NCI-H345 treated with DMSO at 0.1 percent for 48 hours (cell line): Measurements from ENCODE around the gene TEKTIP1.
"Not testable (repeated sequence)": the region's sequence is repeated elsewhere in the genome, so short reads cannot be mapped to it uniquely, and the experiment has no call there.

Experiments
- DNase-seq: peaks from one replicate; lab custom pipeline; 2025; ENCODE audit not compliant: unreplicated experiment; lab: John Stamatoyannopoulos, UW

Gene TEKTIP1

DNA sequence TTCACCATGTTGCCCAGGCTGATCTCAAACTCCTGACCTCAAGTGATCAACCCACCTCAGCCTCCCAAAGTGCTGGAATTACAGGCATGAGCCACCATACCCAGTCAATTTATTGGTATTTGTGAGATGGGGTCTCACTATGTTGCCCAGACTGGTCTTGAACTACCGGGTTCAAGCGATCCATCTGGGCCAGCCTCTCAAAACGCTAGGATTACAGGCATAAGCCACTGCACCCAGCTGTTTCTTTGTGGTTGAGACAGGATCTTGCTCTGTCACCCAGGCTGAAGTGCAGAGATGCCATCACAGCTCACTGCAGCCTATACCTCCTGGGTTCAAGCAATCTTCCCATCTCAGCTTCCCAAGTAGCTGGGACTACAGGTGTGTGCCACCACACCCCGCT is 42.8 kb downstream of the TEKTIP1 start:
- DNase-seq = not testable (repeated sequence)

DNA sequence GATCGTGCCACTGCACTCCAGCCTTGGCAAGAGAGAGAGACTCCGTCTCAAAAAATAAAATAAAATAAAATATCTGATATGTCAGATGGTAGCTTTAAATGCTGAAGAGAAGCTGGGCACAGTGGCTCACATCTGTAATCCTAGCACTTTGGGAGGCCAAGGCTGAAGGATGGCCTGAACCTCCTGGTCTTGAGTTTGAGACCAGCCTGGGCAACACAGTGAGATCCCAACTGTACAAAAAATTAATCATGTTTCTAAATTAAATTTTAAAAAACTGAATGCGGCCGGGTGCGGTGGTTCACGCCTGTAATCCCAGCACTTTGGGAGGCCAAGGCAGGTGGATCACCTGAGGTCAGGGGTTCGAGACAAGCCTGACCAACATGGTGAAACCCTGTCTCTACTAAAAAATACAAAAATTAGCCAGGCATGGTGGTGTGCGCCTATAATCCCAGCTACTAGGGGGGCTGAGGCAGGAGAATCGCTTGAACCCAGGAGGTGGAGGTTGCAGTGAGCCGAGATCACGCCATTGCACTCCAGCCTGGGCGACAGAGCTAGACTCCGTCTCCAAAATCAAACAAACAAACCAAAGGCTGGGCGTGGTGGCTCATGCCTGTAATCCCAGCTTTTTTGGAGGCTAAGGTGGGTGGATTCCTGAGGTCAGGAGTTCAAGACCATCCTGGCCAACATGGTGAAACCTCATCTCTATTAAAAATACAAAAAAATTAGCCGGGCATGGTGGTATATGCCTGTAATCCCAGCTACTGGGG is 45.2 kb downstream of the TEKTIP1 start:
- not testable (repeated sequence) for DNase-seq

GRCh38 chr19:3585301-3586126 is 46.5 kb downstream of the TEKTIP1 start, which contains the start of gene GIPC3:
Gene GIPC3, plus strand, starts transcription at chr19:3585478. Its CDS starts 120 bp downstream, at chr19:3585598.
- DNase-seq = no peak

- DNase-seq = no peak
Observed at GRCh38 chr19:3586127-3586626, 47.2 kb downstream of the TEKTIP1 start.

- DNase-seq = no peak
Observed at GRCh38 chr19:3586707-3587346, 47.9 kb downstream of the TEKTIP1 start.

- DNase-seq = no peak
Observed at GRCh38 chr19:3589439-3589838, 50.5 kb downstream of the TEKTIP1 start.

- DNase-seq = no peak
Observed at GRCh38 chr19:3589949-3590348, 51.0 kb downstream of the TEKTIP1 start.

DNA sequence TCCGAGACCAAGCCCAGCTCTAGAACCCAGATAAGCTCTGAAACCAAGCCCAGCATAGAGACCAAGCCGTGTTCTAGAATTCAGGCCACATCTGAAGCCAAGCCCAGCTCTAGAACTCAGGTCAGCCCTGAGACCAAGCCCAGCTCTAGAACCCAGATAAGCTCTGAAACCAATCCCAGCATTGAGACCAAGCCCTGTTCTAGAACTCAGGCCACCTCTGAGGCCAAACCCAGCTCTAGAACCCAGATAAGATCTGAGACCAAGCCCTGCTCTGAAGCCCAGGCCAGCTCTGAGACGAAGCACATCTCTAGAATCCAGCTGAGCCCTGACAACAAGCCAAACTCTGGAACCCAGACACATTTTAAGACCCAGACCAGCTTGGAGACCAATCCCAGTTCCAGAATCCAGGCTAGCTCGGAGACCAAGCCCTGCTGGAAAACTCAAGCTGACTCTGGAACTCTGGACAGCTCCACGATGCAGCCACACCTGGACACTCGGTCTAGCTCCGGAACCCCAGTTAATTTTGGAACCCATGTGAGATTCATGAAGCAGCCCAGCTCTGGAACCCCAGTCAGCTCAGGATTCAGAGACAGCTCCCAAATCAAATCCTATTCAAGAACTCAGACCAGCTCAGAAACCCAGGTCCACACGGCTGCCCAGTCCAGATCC is 52.2 kb downstream of the TEKTIP1 start:
- DNase-seq = no peak

DNA sequence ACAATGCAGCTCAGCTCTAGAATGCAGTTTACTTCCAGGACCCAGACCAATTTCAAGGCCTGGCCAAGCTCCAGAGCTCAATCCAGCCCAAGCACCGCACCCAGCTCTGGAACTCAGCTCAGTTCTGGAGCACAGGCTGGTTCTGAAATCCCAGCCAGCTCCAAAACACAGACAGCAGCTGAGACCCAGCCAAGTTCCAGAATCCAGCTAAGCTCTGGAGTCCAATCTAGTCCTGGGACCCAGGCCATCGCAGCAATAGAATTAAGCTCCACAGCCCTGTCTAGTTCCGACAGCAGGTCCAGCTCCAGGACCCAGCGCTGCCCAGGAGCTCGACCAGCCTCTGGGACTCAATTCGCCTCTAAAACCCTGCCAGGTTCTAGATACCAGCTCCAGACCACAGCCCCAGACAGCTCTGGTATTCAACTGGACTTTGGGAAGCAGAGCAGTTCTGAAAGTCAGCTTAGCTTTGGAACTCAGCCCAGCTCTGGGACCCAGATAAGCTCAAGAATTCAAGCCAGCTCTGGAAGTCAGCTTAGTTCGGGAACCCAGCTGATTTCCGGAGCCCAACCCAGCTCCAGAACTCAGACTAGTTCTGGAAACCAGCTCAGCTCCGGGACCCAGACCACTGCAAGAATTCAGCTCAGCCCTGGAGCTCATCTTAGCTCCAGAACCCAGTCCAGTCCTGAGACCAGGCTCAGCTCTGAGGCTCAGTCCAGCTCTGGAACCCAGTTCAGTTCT is 53.1 kb downstream of the TEKTIP1 start:
- DNase-seq = no peak

GRCh38 chr19:3593156-3593555 is 54.2 kb downstream of the TEKTIP1 start:
- DNase-seq = no peak
